Measurements from ENCODE around the gene PPP1R14C. TPM values are rescaled to one million over a fixed set of nuclear protein-coding genes. Genes with fewer than 3 reads are reported as not detected.

The PPP1R14C gene
- total and polyA plus RNA-seq, 2 experiments from 2014 or later, result 1.1 to 1.4 TPM

DNA sequence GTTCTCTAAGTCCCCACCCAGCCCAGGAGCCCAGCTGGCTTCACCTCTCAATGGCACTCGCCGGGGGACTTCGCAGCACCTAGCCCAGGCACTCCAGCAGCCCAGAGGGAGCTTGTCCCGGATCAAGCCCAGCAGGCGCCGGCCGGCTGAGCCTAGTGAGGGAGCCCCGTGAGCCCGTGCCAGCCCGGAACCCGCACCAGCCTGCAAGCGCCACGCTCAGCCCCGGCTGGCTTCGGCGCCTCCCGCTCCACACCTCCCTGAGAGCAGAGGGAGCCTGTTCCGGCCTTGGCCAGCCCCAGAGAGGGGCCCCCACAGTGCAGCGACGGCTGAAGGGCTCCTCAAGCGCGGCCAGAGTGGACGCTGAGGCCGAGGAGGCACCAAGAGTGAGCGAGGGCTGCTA is 27.1 kb upstream of the PPP1R14C start:
- DNase-seq (ENCODE audit: low spot score) (no peak), ATAC-seq (no peak)
- no peaks in the 10 kb centered on the region for H3K36me3 Mint-ChIP-seq (ENCODE audit: low read depth)
- no peak overlapping the region for H3K4me2 ChIP-seq
- no peaks in the 10 kb centered on the region for H3K36me3 ChIP-seq (ENCODE audit: insufficient read depth)
- no peaks in the 10 kb centered on the region for H3K9me2 ChIP-seq (ENCODE audit: insufficient read depth)
- no peaks in the 10 kb centered on the region for H3K4me1 ChIP-seq (ENCODE audit: insufficient read depth)
- H3K4me1 Mint-ChIP-seq, result peaks cover 9% of the 10 kb centered on the region; the same call in 2 of the 3 replicates
- no peak overlapping the region for H3K27ac Mint-ChIP-seq
- H3K27me3 ChIP-seq (ENCODE audit: insufficient read depth), result no peaks in the 10 kb centered on the region
- H2AFZ ChIP-seq, result no peak overlapping the region
- no peak overlapping the region for H3K27ac ChIP-seq (ENCODE audit: low read depth)
- no peak overlapping the region for H3K4me3 ChIP-seq
- no peaks in the 10 kb centered on the region for H3K79me2 ChIP-seq (replicated peaks; ENCODE audit: insufficient read depth)
- H3K4me3 Mint-ChIP-seq, result no peak overlapping the region
- TF ChIP-seq ZNF331 (CRISPR knock-in tag; IDR thresholded peaks at IDR 0.05; ENCODE audit: low read depth) (no peak), EZH2 (IDR thresholded peaks at IDR 0.05; ENCODE audit: low read depth, unreplicated experiment) (no peak), EZH2phosphoT487 (IDR thresholded peaks at IDR 0.05; ENCODE audit: unreplicated experiment) (no peak), POLR2AphosphoS5 (IDR thresholded peaks at IDR 0.05; ENCODE audit: low read depth) (no peak), ZNF114 (CRISPR knock-in tag; IDR thresholded peaks at IDR 0.05) (no peak), CREB1 (CRISPR knock-in tag; IDR thresholded peaks at IDR 0.05; ENCODE audit: low read depth) (no peak), JUNB (IDR thresholded peaks at IDR 0.05; ENCODE audit: unreplicated experiment) (no peak)
- TF ChIP-seq, protein P1, sequence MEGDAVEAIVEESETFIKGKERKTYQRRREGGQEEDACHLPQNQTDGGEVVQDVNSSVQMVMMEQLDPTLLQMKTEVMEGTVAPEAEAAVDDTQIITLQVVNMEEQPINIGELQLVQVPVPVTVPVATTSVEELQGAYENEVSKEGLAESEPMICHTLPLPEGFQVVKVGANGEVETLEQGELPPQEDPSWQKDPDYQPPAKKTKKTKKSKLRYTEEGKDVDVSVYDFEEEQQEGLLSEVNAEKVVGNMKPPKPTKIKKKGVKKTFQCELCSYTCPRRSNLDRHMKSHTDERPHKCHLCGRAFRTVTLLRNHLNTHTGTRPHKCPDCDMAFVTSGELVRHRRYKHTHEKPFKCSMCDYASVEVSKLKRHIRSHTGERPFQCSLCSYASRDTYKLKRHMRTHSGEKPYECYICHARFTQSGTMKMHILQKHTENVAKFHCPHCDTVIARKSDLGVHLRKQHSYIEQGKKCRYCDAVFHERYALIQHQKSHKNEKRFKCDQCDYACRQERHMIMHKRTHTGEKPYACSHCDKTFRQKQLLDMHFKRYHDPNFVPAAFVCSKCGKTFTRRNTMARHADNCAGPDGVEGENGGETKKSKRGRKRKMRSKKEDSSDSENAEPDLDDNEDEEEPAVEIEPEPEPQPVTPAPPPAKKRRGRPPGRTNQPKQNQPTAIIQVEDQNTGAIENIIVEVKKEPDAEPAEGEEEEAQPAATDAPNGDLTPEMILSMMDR (conservative IDR thresholded peaks at IDR 0.05; ENCODE audit: low read depth in 2 of 2), result no peak
- TF ChIP-seq, protein P2, sequence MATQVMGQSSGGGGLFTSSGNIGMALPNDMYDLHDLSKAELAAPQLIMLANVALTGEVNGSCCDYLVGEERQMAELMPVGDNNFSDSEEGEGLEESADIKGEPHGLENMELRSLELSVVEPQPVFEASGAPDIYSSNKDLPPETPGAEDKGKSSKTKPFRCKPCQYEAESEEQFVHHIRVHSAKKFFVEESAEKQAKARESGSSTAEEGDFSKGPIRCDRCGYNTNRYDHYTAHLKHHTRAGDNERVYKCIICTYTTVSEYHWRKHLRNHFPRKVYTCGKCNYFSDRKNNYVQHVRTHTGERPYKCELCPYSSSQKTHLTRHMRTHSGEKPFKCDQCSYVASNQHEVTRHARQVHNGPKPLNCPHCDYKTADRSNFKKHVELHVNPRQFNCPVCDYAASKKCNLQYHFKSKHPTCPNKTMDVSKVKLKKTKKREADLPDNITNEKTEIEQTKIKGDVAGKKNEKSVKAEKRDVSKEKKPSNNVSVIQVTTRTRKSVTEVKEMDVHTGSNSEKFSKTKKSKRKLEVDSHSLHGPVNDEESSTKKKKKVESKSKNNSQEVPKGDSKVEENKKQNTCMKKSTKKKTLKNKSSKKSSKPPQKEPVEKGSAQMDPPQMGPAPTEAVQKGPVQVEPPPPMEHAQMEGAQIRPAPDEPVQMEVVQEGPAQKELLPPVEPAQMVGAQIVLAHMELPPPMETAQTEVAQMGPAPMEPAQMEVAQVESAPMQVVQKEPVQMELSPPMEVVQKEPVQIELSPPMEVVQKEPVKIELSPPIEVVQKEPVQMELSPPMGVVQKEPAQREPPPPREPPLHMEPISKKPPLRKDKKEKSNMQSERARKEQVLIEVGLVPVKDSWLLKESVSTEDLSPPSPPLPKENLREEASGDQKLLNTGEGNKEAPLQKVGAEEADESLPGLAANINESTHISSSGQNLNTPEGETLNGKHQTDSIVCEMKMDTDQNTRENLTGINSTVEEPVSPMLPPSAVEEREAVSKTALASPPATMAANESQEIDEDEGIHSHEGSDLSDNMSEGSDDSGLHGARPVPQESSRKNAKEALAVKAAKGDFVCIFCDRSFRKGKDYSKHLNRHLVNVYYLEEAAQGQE (IDR thresholded peaks at IDR 0.05; ENCODE audit: unreplicated experiment), result no peak
- H3K27me3 Mint-ChIP-seq (ENCODE audit: insufficient read depth, low read depth, poor library complexity), result peaks cover 2% of the 10 kb centered on the region
- no peaks in the 10 kb centered on the region for H3F3A ChIP-seq (replicated peaks; ENCODE audit: low read depth)
- peaks cover 5% of the 10 kb centered on the region; the same call in 1 of the 3 replicates for H3K9me3 Mint-ChIP-seq
- no peaks in the 10 kb centered on the region for H4K20me1 ChIP-seq (replicated peaks; ENCODE audit: insufficient read depth)

DNA sequence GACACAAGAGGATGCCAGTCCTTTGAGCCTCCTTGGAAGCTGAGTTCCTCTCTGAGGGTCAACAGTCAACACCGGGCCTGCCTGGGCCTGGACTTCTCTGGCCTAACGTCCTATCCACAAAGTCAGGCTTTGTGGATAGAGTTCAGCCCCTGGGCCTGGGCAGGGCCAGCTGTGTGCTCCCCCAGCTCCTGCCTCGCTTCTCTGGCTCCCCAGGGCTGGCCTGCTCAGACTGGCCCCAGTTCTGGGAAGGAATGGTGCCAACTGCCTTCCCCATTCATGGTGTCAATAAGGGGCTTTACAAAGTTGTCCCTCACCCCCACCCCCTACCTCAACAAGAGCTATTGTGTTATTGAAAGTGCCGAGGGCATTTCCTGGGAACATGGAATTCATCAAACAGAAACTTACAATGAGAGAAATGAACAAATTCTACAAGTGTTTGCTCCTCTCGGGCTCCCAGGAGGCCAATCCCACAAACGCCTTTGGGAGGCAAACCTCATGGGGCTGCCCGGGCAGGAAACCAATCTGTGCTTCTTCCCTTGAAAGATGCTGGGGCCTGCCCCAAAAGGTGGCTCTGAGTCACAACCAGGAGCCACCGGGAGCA is 26.5 kb upstream of the PPP1R14C start:
- Histone ChIP-seq H3K79me2 (replicated peaks; ENCODE audit: insufficient read depth) (no peaks in the 10 kb centered on the region), H4K20me1 (replicated peaks; ENCODE audit: insufficient read depth) (no peaks in the 10 kb centered on the region), H3K9me2 (ENCODE audit: insufficient read depth) (no peaks in the 10 kb centered on the region), H3K4me1 (ENCODE audit: insufficient read depth) (no peaks in the 10 kb centered on the region), H3K4me3 (no peak overlapping the region), H3F3A (replicated peaks; ENCODE audit: low read depth) (no peaks in the 10 kb centered on the region), H3K4me2 (no peak overlapping the region), H2AFZ (no peak overlapping the region), H3K27me3 (ENCODE audit: insufficient read depth) (no peaks in the 10 kb centered on the region), H3K36me3 (ENCODE audit: insufficient read depth) (no peaks in the 10 kb centered on the region), H3K27ac (ENCODE audit: low read depth) (no peak overlapping the region)
- H3K27ac Mint-ChIP-seq, result no peak overlapping the region
- peaks cover 5% of the 10 kb centered on the region; the same call in 1 of the 3 replicates for H3K9me3 Mint-ChIP-seq
- ATAC-seq (no peak), DNase-seq (ENCODE audit: low spot score) (no peak)
- peaks cover 9% of the 10 kb centered on the region; the same call in 2 of the 3 replicates for H3K4me1 Mint-ChIP-seq
- no peak overlapping the region for H3K4me3 Mint-ChIP-seq
- H3K36me3 Mint-ChIP-seq (ENCODE audit: low read depth), result no peaks in the 10 kb centered on the region
- peaks cover 2% of the 10 kb centered on the region for H3K27me3 Mint-ChIP-seq (ENCODE audit: insufficient read depth, low read depth, poor library complexity)
- TF ChIP-seq STAT1 (IDR thresholded peaks at IDR 0.05; ENCODE audit: unreplicated experiment) (no peak), CREB1 (CRISPR knock-in tag; IDR thresholded peaks at IDR 0.05; ENCODE audit: low read depth) (no peak)
- TF ChIP-seq, protein P3, sequence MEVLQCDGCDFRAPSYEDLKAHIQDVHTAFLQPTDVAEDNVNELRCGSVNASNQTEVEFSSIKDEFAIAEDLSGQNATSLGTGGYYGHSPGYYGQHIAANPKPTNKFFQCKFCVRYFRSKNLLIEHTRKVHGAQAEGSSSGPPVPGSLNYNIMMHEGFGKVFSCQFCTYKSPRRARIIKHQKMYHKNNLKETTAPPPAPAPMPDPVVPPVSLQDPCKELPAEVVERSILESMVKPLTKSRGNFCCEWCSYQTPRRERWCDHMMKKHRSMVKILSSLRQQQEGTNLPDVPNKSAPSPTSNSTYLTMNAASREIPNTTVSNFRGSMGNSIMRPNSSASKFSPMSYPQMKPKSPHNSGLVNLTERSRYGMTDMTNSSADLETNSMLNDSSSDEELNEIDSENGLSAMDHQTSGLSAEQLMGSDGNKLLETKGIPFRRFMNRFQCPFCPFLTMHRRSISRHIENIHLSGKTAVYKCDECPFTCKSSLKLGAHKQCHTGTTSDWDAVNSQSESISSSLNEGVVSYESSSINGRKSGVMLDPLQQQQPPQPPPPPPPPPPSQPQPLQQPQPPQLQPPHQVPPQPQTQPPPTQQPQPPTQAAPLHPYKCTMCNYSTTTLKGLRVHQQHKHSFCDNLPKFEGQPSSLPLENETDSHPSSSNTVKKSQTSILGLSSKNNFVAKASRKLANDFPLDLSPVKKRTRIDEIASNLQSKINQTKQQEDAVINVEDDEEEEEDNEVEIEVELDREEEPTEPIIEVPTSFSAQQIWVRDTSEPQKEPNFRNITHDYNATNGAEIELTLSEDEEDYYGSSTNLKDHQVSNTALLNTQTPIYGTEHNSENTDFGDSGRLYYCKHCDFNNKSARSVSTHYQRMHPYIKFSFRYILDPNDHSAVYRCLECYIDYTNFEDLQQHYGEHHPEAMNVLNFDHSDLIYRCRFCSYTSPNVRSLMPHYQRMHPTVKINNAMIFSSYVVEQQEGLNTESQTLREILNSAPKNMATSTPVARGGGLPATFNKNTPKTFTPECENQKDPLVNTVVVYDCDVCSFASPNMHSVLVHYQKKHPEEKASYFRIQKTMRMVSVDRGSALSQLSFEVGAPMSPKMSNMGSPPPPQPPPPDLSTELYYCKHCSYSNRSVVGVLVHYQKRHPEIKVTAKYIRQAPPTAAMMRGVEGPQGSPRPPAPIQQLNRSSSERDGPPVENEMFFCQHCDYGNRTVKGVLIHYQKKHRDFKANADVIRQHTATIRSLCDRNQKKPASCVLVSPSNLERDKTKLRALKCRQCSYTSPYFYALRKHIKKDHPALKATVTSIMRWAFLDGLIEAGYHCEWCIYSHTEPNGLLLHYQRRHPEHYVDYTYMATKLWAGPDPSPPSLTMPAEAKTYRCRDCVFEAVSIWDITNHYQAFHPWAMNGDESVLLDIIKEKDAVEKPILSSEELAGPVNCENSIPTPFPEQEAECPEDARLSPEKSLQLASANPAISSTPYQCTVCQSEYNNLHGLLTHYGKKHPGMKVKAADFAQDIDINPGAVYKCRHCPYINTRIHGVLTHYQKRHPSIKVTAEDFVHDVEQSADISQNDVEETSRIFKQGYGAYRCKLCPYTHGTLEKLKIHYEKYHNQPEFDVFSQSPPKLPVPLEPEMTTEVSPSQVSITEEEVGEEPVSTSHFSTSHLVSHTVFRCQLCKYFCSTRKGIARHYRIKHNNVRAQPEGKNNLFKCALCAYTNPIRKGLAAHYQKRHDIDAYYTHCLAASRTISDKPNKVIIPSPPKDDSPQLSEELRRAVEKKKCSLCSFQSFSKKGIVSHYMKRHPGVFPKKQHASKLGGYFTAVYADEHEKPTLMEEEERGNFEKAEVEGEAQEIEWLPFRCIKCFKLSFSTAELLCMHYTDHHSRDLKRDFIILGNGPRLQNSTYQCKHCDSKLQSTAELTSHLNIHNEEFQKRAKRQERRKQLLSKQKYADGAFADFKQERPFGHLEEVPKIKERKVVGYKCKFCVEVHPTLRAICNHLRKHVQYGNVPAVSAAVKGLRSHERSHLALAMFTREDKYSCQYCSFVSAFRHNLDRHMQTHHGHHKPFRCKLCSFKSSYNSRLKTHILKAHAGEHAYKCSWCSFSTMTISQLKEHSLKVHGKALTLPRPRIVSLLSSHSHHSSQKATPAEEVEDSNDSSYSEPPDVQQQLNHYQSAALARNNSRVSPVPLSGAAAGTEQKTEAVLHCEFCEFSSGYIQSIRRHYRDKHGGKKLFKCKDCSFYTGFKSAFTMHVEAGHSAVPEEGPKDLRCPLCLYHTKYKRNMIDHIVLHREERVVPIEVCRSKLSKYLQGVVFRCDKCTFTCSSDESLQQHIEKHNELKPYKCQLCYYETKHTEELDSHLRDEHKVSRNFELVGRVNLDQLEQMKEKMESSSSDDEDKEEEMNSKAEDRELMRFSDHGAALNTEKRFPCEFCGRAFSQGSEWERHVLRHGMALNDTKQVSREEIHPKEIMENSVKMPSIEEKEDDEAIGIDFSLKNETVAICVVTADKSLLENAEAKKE (CRISPR knock-in tag; IDR thresholded peaks at IDR 0.05), result no peak
